ENCODE measurements around the gene JAM3.

DNA sequence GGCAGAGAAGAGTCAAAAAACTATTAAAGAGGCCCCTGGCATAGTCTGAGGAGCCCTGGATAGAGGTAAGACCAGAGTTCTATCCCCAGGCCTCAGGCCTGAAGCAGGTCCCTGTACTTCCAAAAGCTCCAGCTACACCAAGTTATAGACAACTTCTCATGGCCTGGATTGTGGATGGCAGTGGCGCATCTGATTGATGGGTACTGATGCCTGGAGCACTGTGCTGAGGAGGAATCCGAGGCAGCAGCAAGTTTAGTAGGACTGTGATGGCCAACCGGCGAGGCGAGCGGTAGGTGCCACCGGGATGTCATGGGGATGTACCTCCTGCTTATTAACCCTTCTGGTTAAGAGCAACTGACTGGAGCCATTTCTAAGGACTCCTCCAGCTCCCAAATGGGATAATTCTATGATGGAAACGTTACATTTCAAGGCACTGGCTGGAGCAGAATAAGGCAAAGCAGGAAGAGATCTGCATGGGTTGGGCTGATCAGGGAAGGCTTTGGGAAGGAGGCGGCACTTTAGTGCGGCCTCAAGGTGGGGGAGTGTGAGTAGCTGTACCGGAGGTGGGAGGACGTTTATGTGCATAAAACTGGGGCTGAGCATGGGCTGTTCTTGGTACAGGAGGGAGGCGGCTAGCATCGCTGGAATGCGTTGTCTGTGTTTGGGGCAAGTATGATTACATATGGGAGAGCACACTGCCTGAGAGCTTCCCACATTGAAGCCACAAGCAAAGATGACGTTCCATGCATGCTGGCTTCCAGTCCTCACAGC, 24.2 kb upstream of the JAM3 start:
- TF ChIP-seq POLR2A (IDR thresholded peaks at IDR 0.05; ENCODE audit: low read depth, low read length) (no peak), TAF1 (IDR thresholded peaks at IDR 0.05; ENCODE audit: borderline replicate concordance, low read depth, low read length) (no peak)
